NAMALWA (cell line): ENCODE results near the gene CHN2.

ENCODE experiments used
- DNase-seq: peaks from one replicate; pipeline ENCODE4 v3.0.0-alpha.2; 2015; ENCODE audit warnings: low spot score

The CHN2 gene

DNA sequence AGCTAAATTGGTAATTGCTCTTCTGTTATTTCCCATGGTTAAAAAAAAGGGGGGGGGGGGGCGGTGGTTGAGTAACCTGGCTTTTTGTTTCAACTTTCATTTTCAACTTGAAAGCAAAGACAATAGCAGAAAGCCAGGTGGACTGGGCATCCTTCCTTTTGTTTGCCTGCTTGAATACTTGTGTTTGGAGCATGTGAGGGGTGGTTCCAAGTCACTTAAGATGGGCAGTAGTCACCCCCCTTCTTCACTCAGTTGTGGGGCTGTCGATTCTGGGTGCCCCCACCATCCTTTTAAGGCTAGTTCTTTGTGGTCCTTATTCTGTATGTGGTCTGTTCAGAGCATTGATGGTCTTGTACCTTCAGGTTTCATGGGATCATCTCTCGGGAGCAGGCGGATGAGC is 203.4 kb downstream of the CHN2 start:
- DNase-seq, result no peak

DNA sequence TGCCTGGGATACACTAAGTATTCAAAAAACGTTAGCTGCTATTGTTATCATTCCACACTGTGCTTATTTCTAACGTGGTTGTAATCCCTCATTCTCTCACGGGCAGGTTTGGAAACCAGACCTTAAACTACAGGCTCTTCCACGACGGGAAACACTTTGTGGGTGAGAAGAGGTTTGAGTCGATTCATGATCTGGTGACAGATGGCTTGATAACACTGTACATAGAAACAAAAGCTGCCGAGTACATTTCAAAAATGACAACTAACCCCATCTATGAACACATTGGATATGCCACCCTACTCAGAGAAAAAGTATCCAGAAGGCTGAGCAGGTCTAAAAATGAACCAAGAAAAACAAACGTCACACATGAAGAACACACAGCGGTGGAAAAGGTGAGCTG is 205.9 kb downstream of the CHN2 start:
- DNase-seq, result no peak

DNA sequence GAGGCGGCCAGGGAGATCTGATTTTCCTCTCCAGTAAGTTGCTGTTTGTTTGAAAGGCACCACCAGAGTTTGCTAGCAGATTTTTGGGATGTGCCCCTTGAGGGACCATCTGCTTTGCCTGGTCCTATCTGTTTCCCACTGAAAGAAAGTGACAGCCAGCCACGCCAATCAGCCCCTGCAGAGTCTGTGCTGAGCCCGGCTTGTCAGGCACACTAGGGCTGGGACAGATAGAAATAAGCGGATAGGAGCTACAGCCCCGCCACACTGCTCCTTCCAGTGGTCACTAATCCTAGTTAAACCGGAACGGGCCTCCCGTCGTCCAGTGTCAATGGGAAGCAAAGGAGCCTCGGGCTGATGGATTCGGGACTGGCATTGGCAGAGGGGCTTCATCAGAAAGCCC is 207.2 kb downstream of the CHN2 start:
- no peak for DNase-seq

DNA sequence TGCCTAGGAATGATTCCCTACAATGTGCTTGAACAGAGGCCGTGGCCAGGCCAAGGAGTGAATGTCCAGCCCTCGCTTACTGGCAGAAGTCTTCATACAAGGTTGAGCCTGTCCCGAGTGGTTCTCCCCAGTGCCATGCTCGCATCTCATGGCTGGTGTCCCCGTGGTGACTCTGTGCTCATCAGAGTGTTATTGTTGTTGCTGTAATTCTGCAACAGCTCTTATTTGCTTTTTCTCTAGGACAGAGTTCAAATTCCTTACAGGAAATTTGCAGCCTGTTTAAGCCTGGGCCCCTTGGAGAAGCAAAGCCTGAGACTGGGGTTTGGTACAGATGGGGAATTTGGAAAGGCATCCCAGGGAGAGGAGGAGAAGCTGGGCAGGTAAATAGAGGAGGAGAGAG is 211.3 kb downstream of the CHN2 start:
- DNase-seq, result no peak

DNA sequence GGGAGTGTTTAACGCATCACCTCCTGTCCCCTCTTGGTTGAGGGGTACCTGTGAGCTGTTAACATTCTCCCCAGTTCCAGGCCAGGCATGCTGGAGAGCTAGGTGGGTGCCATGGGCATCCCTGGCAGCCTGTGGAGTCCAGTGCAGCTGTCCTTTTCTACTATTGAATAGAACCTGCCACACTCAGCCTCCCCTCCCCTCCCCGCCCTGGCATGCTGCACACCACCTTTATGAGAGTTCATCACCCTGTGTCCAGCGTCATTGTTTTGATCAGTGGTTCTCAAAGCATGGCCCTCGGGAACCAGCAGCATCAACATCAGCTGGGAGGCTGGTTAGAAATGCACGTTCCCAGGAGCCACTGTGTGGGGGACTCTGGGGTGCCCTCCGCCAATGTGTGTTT is 211.8 kb downstream of the CHN2 start:
- DNase-seq, result no peak

DNA sequence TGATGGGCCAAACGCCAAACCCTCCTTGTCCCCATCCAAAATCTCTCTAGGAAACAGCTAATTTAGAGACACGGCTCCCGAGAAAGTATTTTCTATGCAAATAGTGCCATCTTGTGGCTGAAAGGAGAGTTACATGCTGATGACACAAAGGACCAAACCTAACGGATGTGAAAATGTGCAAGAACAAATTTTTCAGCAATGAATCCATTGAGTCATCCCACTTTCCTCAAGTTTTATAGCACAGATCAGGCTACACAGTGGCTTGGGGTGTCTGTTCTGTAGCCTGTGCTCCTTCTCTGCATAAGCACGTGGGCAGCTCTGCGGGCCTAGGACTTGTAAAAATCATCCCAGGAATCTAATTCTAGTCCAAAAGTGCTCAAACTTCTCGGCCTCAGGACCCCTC is 214.3 kb downstream of the CHN2 start:
- DNase-seq, result peak; percentile 92

DNA sequence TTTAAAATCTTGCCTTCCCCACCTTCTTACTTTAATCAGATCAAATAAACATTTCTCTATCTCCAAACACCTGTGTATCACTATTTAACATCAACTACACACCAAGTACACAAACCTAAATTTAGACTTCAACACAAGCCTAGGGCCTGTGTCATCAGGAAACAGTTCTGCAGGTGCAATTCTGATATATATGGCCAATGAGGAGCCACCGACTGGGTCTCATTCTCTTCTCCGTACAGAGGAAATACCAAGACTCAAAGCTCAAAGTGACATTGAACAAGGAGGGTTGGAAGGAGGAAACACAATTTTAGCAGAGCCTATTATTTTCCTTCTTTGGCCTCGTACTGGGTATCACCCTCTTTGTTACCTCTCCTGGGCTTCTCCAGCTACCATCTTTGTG is 216.4 kb downstream of the CHN2 start:
- DNase-seq, result peak; percentile 77

DNA sequence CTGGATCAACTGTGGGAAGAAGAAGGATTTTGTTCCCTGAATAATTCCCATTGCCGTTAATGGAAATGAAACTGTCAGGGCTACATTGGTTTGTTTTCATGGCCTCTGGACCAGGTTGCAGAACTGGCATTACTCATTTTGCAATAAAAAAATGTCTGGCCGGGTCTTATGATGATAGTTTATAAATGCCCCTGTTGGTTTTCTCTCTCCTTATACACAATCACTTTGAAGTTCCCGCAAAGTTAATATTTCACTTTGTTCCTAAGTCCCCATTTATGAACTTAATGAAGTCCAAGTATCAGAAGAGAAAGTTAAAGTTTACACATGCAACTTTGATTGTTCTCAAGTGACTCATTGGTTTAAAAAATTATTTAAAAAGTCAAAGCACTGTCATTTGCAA is 218.3 kb downstream of the CHN2 start:
- no peak for DNase-seq

DNA sequence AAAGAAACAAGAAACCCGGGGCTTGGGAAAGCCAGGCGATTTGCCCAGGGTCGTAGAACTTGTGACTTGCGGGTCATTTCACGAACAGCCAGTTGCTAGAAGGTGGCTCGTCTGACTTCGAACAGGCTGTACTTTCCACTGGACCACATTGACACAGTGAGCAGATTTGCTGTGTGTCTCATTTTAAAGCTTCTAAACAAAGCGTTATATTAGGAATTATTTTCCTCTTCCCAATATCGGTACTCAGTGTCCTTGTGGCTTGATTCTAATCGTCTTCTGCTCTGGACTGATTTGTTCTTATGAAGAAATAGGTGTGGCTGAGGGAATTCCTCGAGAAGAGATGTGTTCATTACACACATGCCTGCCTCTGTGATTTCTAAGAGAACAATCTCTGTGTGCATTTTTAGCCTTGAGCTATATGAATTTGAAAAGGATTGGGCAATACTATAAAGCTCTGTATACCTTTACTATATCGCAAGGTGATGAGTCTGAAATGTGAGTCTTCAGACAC is 219.1 kb downstream of the CHN2 start:
- DNase-seq, result no peak

DNA sequence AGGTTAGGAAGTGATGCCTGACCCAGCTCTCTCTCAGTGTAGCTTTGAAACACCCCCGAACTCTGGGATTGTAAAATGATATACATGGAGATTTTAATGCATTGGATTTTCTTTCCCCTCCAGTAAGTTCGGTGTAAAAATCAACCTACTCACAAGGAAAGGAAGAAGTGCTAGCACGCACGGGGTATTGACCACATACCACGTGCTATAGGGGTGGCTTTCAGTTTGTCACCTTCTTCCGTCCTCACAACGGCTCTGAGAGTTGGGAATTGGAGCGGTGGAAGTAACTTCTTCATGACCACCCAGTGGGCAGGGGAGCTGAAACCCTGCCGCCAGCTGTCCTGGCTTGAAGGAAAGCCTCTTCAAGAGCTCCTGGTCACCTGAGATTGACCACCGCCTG is 219.6 kb downstream of the CHN2 start:
- no peak for DNase-seq

DNA sequence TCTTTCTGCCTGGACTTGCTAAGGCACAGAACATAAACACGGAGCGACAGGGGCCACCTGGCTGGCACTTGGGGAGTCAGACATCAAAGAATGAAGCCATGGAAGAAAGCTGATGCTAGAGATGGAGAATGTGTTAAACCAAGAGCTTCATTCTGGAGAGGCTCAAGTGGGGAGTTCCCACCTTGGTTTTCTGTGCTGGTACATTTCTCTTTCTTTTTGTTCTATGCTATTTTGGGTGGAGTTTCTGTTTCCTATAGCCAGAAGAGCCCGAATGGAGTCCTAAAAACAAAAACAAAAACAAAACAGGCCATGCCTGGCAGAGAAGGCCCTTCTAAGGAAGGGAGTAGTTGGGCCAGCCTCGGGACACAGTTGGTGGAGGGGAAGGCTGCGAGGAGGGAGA is 220.6 kb downstream of the CHN2 start:
- no peak for DNase-seq

DNA sequence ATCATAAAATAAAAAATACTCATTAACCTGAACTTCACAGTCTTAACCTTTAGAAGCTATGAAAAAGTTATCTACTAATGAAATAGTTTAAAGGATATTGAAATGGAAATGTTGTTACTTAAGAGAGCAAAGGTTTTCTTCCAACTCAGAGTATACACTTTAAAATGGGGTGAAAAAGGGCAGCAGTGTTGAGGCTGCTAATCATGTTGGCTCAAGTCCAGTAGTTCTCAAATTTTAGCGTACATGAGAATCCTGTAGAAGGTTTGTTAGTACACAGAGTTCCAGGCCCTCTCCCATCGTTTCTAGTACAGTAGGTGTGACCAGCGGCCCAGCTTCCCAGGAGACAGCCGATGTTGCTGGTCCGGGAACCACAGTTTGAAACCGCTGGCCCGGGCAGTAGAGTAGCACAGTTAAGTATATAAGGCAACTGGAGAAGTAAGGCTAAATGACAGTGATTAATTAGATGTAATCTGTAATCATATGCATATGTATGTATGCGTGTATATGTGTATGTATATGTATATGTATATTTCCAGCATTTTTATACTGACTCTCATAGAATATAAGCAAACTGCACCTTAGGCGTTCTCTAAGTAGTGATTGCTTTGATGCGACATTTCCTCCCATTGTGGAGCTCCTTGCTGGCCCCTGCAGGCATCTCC is 221.8 kb downstream of the CHN2 start:
- no peak for DNase-seq

DNA sequence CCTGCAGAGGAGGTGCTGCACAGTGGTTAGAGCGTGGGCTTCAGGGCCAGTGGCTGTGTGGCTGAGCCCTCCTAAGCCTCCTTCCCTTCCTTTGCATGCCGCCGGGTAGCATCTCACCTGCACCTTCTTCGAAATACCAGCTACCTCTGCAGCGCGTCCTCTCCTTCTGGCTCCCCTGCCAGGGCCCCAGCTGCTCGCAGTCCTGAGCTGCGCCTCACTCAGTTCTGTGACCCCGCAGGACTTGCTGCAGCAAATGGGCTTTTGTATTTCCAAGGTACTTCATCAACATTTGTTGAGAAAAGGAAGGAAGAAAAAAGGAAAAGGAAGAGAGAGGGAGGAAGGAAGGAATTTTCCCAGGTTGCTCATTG is 222.3 kb downstream of the CHN2 start:
- no peak for DNase-seq

DNA sequence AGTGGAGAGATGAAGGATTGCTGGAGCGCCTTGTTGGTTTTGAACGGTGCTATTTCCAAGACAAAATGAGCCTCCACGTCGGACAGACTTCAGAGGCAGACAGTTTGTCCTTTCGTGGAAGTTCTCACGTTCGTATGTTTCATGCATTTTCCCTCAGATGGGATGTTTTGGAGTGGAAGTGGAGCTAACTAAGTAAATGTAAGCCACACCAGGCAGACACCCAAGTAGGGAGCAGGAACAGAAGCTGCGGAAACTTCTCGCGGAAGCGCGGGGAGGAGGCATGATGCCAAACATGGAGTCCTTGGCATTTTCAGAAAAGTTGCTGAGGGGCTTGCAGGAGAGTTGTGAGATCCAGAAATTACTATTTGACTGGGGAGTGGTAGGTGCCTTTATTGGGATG is 223.5 kb downstream of the CHN2 start:
- no peak for DNase-seq

DNA sequence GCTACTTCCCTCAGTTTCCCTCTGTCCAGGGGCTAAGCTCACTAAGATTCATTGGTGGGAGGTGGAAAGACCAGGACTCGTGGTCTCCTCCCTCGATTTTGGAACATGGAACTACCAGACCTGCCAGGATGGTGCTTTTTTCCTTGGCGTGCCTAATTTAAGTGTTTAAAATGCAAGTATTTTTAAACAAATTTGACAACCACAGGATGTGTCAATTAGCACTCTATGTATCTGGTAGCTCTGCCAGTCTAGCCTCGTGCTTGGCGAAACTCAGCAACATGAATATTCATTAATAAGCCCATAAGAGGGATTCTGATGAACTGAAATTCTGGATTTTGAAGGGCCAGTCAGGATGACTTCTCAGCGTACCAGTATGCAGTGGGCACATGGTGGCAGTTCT is 224.1 kb downstream of the CHN2 start:
- no peak for DNase-seq

DNA sequence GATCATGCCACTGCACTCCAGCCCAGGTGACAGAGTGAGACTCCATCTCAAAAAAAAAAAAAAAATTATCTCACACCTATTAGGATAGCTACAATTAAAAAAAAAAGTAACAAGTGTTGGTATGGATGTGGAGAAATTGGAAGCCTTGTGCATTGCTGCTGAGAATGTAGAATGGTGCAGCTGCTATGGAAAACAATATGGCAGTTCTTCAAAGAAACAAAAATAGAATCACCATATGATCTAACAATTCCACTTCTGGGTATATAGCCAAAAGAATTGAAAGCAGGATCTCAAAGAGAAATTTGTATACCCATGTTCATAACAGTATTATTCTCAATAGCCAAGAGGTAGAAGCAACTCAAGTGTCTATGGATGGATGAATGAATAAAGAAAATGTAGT is 225.4 kb downstream of the CHN2 start:
- DNase-seq, result no peak

DNA sequence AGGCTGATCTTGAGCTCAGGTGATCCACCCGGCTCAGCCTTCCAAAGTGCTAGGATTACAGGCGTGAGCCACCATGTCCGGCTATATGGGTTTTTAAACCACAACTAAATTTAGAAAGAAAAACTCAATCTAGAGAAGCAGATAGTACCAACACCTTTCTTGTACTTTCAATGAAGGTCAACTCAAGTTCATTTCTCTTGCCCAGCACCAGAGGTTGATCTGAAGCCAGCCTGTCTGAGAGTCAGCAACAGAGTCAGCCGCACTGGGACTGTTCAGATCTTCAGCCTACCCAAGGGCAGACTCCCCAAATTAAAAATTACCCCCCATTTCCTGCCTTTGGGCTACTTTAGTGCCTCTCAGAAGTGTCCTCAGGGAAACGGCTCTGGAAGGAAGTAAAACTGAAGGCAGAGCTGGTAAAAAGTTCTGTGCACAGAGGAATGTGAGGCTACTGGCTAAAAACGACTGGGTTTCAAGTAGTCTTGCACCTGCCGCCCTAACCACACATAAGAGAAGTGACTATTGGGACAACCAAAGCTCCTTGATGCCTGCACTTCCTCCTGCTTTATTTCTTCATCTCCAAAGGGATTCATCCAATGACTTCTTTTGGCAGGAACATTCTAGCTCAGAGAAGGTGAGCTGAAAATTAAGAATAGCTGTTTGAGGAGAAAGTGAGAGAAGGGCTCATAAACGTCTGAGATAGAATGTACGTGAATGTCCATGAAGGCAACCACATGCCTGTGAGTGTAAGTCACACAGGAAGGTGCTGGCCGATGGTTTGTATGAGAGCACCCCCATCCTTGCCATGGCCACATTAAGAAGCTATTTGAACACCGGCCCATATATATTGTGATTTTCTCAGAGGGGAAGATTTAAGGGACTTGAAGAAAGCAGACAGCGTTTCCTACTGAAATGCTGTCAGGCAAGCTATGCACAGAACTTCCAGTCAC is 226.7 kb downstream of the CHN2 start:
- DNase-seq, result peak; percentile 32

DNA sequence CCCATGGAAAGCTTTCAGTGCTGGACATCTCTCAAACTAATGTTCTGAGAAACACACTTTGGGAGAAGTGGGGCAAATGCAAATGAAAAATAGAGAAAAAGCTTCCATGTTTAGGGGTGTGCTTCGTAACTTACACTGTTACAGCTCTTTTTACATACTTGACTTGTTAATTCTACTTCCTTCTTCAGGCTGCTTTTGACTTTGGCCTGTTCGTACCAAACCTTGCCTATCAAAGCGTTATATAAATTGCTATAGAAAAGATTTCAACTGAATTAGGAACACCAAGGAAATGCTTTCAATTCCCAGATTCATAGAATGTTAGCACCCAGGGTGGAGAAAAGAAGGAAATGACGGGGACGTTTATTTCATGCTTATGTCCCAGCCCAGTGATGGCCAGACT is 228.3 kb downstream of the CHN2 start:
- peak; percentile 39 for DNase-seq

DNA sequence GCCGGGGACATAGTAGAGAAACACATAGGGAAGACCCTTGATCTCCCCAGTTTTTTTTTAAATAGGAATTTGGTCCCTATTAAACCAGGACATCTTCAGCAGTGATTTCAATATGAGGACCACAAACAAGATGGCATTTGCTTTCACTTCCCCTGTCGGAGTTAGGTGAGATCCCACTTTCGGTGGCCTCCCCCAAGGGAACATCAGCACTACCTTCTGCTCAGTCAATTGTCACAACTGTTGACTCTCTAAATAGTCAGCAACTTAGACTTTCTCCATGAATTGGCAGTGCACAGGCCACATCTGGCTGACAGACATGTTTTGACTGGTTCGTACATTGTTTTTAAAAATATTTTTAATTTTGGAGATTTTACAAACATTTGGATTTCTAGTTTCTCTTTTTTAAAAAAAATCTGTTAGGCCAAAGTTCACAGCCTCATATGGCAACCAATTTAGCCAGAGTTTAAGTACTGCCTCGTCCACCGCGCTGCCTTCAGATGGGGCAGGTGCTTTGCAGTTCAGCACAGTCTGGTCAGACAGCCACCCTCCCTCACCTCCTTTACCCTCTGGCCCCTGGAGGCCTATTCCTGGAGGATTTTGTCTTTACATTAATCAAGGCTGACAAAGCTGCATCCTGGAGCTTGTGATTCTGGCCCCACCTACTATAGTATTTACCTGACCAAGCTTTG is 229.9 kb downstream of the CHN2 start:
- DNase-seq, result peak; percentile 78

DNA sequence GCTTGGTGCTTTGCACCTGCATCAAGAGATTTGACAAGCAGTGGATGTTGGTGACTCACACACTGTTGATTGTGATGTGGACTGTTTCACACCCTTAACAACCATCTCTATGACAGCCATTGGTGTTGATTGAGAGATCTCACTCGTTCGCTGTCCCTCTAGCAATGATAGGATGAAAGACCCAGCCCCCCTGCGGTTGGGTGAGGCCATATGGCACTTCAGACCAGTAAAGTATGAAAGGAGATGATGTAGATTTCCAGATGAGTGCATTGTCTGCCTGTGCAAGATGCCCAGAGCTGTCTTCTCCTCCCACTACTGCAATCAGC is 230.4 kb downstream of the CHN2 start:
- peak; percentile 84 for DNase-seq

DNA sequence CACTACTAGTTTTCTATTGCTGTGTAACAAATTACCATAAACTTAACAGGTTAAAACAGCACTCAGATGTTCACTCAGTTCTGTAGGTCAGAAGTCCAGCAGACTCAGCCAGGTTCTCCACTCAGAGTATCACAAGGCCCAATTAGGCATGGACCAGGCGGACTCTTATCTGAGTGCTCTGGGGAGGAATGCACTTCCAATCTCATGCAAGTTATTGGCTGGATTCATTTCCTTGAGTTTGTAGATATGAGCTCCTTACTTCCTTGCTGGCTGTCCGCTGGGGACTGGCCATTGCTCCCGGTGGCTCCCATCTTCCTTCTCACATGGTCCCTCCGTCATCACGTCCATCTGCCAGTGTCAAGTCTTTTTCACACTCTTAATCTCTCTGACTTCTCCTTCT is 232.0 kb downstream of the CHN2 start:
- DNase-seq, result no peak

DNA sequence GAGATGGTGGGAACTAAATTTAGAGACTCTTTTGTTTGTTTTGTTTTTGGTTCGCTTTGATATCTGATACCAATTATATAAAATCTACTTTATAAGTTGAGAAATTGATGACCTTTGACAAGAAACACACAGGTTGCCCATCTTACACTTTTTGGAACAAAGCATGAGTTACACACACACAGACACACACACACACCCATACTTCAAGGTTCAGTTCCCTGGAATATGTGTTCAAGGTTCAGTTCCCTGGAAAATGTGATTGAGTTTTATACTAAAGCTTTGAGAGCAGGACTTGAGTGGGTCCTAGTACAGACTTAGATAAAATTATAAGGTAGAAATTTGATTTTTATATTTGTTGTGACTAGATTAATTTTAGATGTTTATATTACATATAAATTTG is 234.8 kb downstream of the CHN2 start:
- DNase-seq, result no peak
